ENCODE data around the gene DACT3. TPM values are rescaled to one million over a fixed set of nuclear protein-coding genes. Genes with fewer than 3 reads are reported as not detected.

The DACT3 gene
- total RNA-seq, 4 donors from 2014 or later: 0.68 to 1.8 (median 1.2) TPM

DNA sequence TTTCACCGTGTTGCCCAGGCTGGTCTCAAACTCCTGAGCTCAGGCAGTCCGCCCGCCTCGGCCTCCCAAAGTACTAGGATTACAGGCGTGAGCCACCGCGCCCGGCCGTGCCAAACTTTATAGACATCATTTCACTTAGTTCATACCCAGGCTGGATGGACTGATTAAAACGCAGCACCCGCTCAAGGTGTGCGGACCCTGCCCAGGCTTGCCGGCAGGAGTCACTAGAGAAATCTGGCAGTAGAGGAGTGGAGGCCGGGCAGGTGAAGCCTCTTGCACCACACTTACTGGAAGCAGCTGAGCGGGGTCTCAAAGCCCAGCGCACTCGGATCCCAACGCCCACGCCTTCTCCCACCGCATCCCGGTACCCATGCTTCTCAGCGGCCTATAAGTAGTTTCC lies 47.5 kb downstream of the DACT3 start:
- no peaks in the 10 kb centered on the region for H3K9me3 ChIP-seq
- no peak overlapping the region for H3K4me3 ChIP-seq
- no peak for TF ChIP-seq CTCF (IDR thresholded peaks at IDR 0.05)
- no peak for TF ChIP-seq POLR2A (IDR thresholded peaks at IDR 0.05)
- no peak for TF ChIP-seq EP300 (IDR thresholded peaks at IDR 0.05)
- TF ChIP-seq POLR2AphosphoS5 (IDR thresholded peaks at IDR 0.05): no peak
- H3K27ac ChIP-seq: no peak overlapping the region
- WGBS: 85% methylated on average over 22 of the region's 22 CpGs
- peaks cover 36% of the 10 kb centered on the region for H3K4me1 ChIP-seq
- peaks cover 24% of the 10 kb centered on the region for H3K36me3 ChIP-seq
- peak; percentile 57 to 78 for DNase-seq (ENCODE audit: low spot score in 2 of 2)
- H3K27me3 ChIP-seq: no peaks in the 10 kb centered on the region

DNA sequence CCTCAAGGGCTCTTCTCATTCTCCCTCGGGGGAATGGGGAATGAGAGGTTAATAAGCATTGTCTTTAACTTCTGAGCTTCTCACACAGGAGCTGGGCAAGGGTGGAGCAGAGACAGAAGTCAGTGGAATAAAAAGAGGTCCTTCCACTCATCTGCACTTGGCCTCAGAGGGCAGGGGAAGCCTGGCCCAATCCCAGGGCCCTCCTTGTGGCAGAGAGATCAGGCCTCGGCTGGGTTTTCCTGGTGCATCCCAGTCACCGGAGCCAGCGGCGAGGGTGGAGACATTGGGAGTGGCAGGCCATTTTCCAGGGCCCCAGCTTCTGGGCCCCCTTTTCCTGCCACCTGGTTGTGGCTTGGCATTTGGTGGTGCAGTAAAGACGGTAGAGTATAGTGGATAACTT lies 49.2 kb downstream of the DACT3 start:
- no peak for DNase-seq (ENCODE audit: low spot score in 2 of 2)
- no peak overlapping the region for H3K27ac ChIP-seq
- WGBS: 44% methylated on average over 6 of the region's 6 CpGs
- no peak overlapping the region for H3K4me3 ChIP-seq
- peaks cover 31% of the 10 kb centered on the region for H3K4me1 ChIP-seq
- TF ChIP-seq EP300 (IDR thresholded peaks at IDR 0.05): no peak
- TF ChIP-seq POLR2AphosphoS5 (IDR thresholded peaks at IDR 0.05): no peak
- no peak for TF ChIP-seq CTCF (IDR thresholded peaks at IDR 0.05)
- TF ChIP-seq POLR2A (IDR thresholded peaks at IDR 0.05): no peak
- no peaks in the 10 kb centered on the region for H3K27me3 ChIP-seq
- peaks cover 42% of the 10 kb centered on the region for H3K36me3 ChIP-seq
- H3K9me3 ChIP-seq: no peaks in the 10 kb centered on the region

DNA sequence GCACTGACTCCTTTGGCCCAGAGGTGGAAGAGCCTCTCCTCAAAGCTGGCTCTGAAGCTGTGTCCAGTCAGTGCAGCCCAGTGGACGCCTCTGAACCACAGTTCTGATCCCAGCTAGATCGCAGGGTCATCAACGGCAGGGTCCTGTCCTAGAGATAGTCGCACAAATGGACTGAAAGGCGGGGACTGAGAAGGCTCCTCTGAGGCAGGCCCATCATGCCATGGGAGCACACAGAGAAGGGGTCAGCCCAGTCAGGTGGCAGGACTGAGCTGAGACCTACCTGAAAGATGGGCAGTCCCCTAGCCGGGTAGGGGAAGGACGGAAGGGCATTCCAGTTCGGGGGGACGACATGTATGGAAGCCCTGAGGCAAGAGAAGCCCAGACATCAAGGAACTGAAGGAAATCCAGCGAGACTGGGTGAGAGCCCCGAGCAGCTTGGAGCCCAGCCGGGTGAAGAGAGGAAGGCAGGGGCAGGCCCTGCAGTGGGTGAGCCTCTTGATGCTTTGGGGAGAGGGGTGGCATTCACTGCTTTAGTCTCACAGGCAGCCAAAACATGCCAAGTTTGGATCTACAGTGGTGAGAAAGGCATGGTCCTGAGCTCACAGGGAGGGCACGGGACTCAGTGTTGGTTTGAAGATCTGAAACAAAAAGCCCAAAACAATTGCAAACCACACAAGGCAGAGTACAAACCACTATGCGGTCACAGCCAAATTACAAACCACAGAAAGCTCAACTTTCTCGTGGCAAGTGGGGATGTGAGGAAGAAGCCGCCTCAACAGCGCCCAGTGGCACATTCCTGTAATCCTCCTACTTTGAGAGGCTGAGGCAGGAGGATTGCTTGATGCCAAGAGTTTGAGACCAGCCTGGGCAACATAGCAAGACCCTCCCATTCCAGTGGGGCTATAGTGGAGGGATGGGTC lies 49.9 kb downstream of the DACT3 start:
- Histone ChIP-seq H3K4me3 (no peak overlapping the region), H3K27ac (no peak overlapping the region), H3K27me3 (no peaks in the 10 kb centered on the region), H3K36me3 (peaks cover 47% of the 10 kb centered on the region), H3K9me3 (no peaks in the 10 kb centered on the region), H3K4me1 (peaks cover 32% of the 10 kb centered on the region)
- DNase-seq (ENCODE audit: low spot score in 2 of 2): peak in 1 of 2 donors; percentile 65
- TF ChIP-seq EP300 (IDR thresholded peaks at IDR 0.05): no peak
- TF ChIP-seq CTCF (IDR thresholded peaks at IDR 0.05): no peak
- TF ChIP-seq POLR2AphosphoS5 (IDR thresholded peaks at IDR 0.05): no peak
- TF ChIP-seq POLR2A (IDR thresholded peaks at IDR 0.05): no peak
- WGBS: 56% methylated on average over 17 of the region's 17 CpGs

DNA sequence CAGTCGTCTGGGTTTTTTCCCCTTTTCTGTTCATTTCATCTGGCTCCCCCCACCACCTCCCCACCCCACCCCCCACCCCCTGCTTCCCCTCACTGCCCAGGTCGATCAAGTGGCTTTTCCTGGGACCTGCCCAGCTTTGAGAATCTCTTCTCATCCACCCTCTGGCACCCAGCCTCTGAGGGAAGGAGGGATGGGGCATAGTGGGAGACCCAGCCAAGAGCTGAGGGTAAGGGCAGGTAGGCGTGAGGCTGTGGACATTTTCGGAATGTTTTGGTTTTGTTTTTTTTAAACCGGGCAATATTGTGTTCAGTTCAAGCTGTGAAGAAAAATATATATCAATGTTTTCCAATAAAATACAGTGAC lies 50.6 kb downstream of the DACT3 start:
- Histone ChIP-seq H3K4me3 (no peak overlapping the region), H3K36me3 (peaks cover 54% of the 10 kb centered on the region), H3K4me1 (peaks cover 39% of the 10 kb centered on the region), H3K27me3 (no peaks in the 10 kb centered on the region), H3K9me3 (no peaks in the 10 kb centered on the region), H3K27ac (no peak overlapping the region)
- 58% methylated on average over 5 of the region's 5 CpGs for WGBS
- DNase-seq (ENCODE audit: low spot score in 2 of 2): peak in 1 of 2 donors; percentile 66
- no peak for TF ChIP-seq POLR2A (IDR thresholded peaks at IDR 0.05)
- TF ChIP-seq POLR2AphosphoS5 (IDR thresholded peaks at IDR 0.05): no peak
- TF ChIP-seq EP300 (IDR thresholded peaks at IDR 0.05): no peak
- no peak for TF ChIP-seq CTCF (IDR thresholded peaks at IDR 0.05)

Measured in suprapubic skin (tissue), 4 donors.